GM23338 (cell line): ENCODE data around the gene NEK3. TPM values are rescaled to one million over a fixed set of nuclear protein-coding genes. Genes with fewer than 3 reads are reported as not detected.

Experiments used
- ATAC-seq: fragments of 200-7000 bp; cut with Tn5 transposase; 3 replicates; pipeline ENCODE4 v1.9.1; 2020
- DNase-seq: peaks from one replicate; pipeline ENCODE4 v3.0.0-alpha.2; 2015; ENCODE audit warnings: low spot score
- H2AFZ ChIP-seq: fragments of 200-600 bp; sonication (generic); 2 replicates; pipeline ENCODE4 v1.8.0; 2016; ENCODE audit warnings: antibody characterized with exemption, mild to moderate bottlenecking, moderate library complexity
- H3F3A ChIP-seq: fragments of 200-600 bp; sonication (generic); replicated peaks from 2 replicates; pipeline ENCODE4 v1.8.0; 2017; ENCODE audit warnings: antibody characterized with exemption, mixed run types, low read depth
- H3K27ac ChIP-seq: fragments of 200-600 bp; sonication (generic); 2 replicates; pipeline ENCODE4 v1.6.1; 2016; ENCODE audit warnings: low read depth
- H3K27me3 ChIP-seq: fragments of 200-600 bp; sonication (generic); 2 replicates; pipeline ENCODE4 v1.8.0; 2016; ENCODE audit warnings: mild to moderate bottlenecking, mixed run types, moderate library complexity; ENCODE audit not compliant: insufficient read depth
- H3K36me3 ChIP-seq: fragments of 200-600 bp; sonication (generic); 2 replicates; pipeline ENCODE4 v1.8.0; 2016; ENCODE audit warnings: mild to moderate bottlenecking; ENCODE audit not compliant: insufficient read depth
- H3K4me1 ChIP-seq: fragments of 200-600 bp; sonication (generic); 2 replicates; pipeline ENCODE4 v1.8.0; 2016; ENCODE audit warnings: mild to moderate bottlenecking, moderate library complexity; ENCODE audit not compliant: insufficient read depth
- H3K4me2 ChIP-seq: fragments of 200-600 bp; sonication (generic); 2 replicates; pipeline ENCODE4 v1.7.1; 2017; ENCODE audit warnings: mixed run types
- H3K4me3 ChIP-seq: fragments of 200-600 bp; sonication (generic); 2 replicates; pipeline ENCODE4 v1.6.1; 2016; ENCODE audit warnings: mixed run types
- H3K79me2 ChIP-seq: fragments of 200-600 bp; sonication (generic); replicated peaks from 2 replicates; pipeline ENCODE4 v1.8.0; 2017; ENCODE audit warnings: mild to moderate bottlenecking; ENCODE audit not compliant: insufficient read depth
- H3K9me2 ChIP-seq: fragments of 200-600 bp; sonication (generic); 2 replicates; pipeline ENCODE4 v1.8.0; 2017; ENCODE audit not compliant: insufficient read depth
- H4K20me1 ChIP-seq: fragments of 200-600 bp; sonication (generic); replicated peaks from 2 replicates; pipeline ENCODE4 v1.8.0; 2017; ENCODE audit warnings: mild to moderate bottlenecking; ENCODE audit not compliant: insufficient read depth
- H3K27ac Mint-ChIP-seq: 2 replicates; pipeline ENCODE4 v1.8.0; 2020; ENCODE audit warnings: inconsistent platforms, mild to moderate bottlenecking, moderate library complexity, mixed read lengths
- H3K27me3 Mint-ChIP-seq: 3 replicates; pipeline ENCODE4 v1.8.0; 2022; ENCODE audit warnings: low read depth, mild to moderate bottlenecking, moderate library complexity, mixed read lengths, inconsistent platforms; ENCODE audit not compliant: insufficient read depth, poor library complexity
- H3K36me3 Mint-ChIP-seq: 3 replicates; pipeline ENCODE4 v1.8.0; 2021; ENCODE audit warnings: low read depth, mild to moderate bottlenecking, inconsistent platforms, moderate library complexity, mixed read lengths
- H3K4me1 Mint-ChIP-seq: 3 replicates; pipeline ENCODE4 v1.8.0; 2020; ENCODE audit warnings: mild to moderate bottlenecking, inconsistent platforms, mixed read lengths
- H3K4me3 Mint-ChIP-seq: 3 replicates; pipeline ENCODE4 v1.8.0; 2021; ENCODE audit warnings: moderate library complexity, mild to moderate bottlenecking, inconsistent platforms, mixed read lengths
- H3K9me3 Mint-ChIP-seq: 3 replicates; pipeline ENCODE4 v1.8.0; 2020; ENCODE audit warnings: moderate library complexity, mild to moderate bottlenecking, inconsistent platforms, mixed read lengths
- CREB1 ChIP-seq: fragments of 250-450 bp; sonication (Bioruptor Pico); IDR thresholded peaks from 2 replicates; pipeline ENCODE4 v1.5.0; 2020; ENCODE audit warnings: low read depth, mild to moderate bottlenecking, moderate library complexity
- EZH2 ChIP-seq: fragments of 200-600 bp; sonication (generic); IDR thresholded peaks from one replicate; pipeline ENCODE4 v1.8.0; 2017; ENCODE audit warnings: antibody characterized with exemption, mild to moderate bottlenecking, low read depth; ENCODE audit not compliant: unreplicated experiment
- EZH2phosphoT487 ChIP-seq: fragments of 200-600 bp; sonication (generic); IDR thresholded peaks from one replicate; pipeline ENCODE4 v1.8.1; 2018; ENCODE audit warnings: antibody characterized with exemption; ENCODE audit not compliant: unreplicated experiment
- JUNB ChIP-seq: IDR thresholded peaks from one replicate; pipeline ENCODE4 v1.6.1; 2016; ENCODE audit warnings: antibody characterized with exemption; ENCODE audit not compliant: unreplicated experiment
- POLR2AphosphoS5 ChIP-seq: IDR thresholded peaks from 2 replicates; pipeline ENCODE4 v1.6.1; 2016; ENCODE audit warnings: antibody characterized with exemption, low read depth
- STAT1 ChIP-seq: IDR thresholded peaks from one replicate; pipeline ENCODE4 v1.6.1; 2016; ENCODE audit warnings: antibody characterized with exemption; ENCODE audit not compliant: unreplicated experiment
- ZNF114 ChIP-seq: fragments of 250-450 bp; sonication (Bioruptor Pico); IDR thresholded peaks from 2 replicates; pipeline ENCODE4 v1.5.0; 2020; ENCODE audit warnings: mild to moderate bottlenecking, moderate library complexity
- ZNF462 ChIP-seq: fragments of 250-450 bp; sonication (Bioruptor Pico); IDR thresholded peaks from 2 replicates; pipeline ENCODE4 v1.5.0; 2020; ENCODE audit warnings: mild to moderate bottlenecking, moderate library complexity
- polyA plus RNA-seq: library from polyadenylated mRNA; unstranded; fragments of >200 nt; fragmentation: Nextera tagmentation; extraction: Ambion mirVana; gene quantifications from 2 replicates; pipeline ENCODE4 v1.2.1, GENCODE V29; 2016
- total RNA-seq: library from RNA; depleted of rRNA; stranded (reverse); fragments of >200 nt; shearing (Covaris generic); gene quantifications from 2 replicates; pipeline ENCODE4 v1.2.3, GENCODE V29; 2014
- TF ChIP-seq, protein P1 (sequence below), 2 experiments: fragments of 200-600 bp in 1 of 2; sonication (generic) in 1 of 2; conservative IDR thresholded peaks; 2 replicates each; pipeline versions ENCODE4 v1.5.1 to v1.6.1; 2016 to 2017; ENCODE audit warnings: antibody characterized with exemption in 2 of 2, low read depth in 2 of 2, mild to moderate bottlenecking in 2 of 2, moderate library complexity in 1 of 2

Gene NEK3
- total and polyA plus RNA-seq, 2 experiments from 2014 or later: 26.7 to 26.8 TPM

DNA sequence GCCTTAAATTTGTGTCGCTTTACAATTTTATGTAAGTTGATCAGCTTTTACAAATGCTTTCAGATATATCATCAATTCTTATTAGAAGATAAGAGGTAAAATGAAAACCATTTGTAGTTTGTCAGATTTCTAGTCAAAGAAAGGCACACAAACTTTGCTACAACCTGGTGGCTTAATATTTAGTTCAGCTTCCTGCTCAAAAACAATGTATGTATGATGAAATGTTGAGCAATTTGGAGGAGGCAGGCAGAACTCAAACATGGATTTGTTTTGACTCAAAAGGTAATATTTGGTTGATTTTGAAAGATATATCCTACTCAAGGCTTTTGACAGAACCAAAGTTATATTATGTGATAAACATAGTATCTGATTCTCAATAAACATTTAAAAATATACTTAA lies 54.8 kb downstream of the NEK3 start (continued):
- TF ChIP-seq ZNF462 (no peak), STAT1 (no peak)
- TF ChIP-seq, protein P1, sequence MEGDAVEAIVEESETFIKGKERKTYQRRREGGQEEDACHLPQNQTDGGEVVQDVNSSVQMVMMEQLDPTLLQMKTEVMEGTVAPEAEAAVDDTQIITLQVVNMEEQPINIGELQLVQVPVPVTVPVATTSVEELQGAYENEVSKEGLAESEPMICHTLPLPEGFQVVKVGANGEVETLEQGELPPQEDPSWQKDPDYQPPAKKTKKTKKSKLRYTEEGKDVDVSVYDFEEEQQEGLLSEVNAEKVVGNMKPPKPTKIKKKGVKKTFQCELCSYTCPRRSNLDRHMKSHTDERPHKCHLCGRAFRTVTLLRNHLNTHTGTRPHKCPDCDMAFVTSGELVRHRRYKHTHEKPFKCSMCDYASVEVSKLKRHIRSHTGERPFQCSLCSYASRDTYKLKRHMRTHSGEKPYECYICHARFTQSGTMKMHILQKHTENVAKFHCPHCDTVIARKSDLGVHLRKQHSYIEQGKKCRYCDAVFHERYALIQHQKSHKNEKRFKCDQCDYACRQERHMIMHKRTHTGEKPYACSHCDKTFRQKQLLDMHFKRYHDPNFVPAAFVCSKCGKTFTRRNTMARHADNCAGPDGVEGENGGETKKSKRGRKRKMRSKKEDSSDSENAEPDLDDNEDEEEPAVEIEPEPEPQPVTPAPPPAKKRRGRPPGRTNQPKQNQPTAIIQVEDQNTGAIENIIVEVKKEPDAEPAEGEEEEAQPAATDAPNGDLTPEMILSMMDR (conservative IDR thresholded peaks at IDR 0.05; ENCODE audit: low read depth in 2 of 2): no peak

DNA sequence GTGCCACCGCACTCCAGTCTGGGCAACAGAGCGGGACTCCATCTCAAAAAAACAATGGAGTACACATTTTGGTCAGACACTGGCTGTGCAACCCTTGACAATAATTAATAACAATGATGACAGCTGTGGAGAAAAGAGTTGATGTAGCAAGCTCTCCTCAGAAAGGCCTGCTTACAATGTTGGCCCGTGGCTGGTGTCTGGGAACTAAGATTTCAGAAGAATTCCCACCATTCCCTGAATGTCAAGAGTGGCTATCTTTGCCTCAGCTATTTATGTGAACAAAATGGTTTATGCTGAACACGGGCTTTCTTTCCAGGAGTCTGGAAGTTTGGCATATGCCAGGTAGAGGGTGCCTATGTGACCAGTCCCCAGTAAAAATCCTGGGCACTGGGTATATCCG lies 56.0 kb downstream of the NEK3 start:
- Mint-ChIP-seq H3K27me3 (peaks cover 3% of the 10 kb centered on the region), H3K4me3 (no peak overlapping the region), H3K27ac (no peak overlapping the region), H3K4me1 (no peaks in the 10 kb centered on the region), H3K9me3 (0 out of 3 replicates have a peak, but pooled peaks cover 3% of the 10 kb centered on the region), H3K36me3 (0 out of 3 replicates have a peak, but pooled peaks cover 3% of the 10 kb centered on the region)
- H3K27ac ChIP-seq: no peak overlapping the region
- no peak for DNase-seq
- no peaks in the 10 kb centered on the region for H3K9me2 ChIP-seq
- ATAC-seq: no peak
- H3K27me3 ChIP-seq: no peaks in the 10 kb centered on the region
- no peaks in the 10 kb centered on the region for H3K36me3 ChIP-seq
- no peaks in the 10 kb centered on the region for H3F3A ChIP-seq
- no peaks in the 10 kb centered on the region for H4K20me1 ChIP-seq
- no peaks in the 10 kb centered on the region for H3K79me2 ChIP-seq
- H3K4me2 ChIP-seq: no peak overlapping the region
- no peaks in the 10 kb centered on the region for H3K4me1 ChIP-seq
- no peak overlapping the region for H3K4me3 ChIP-seq
- H2AFZ ChIP-seq: no peak overlapping the region
- TF ChIP-seq STAT1 (no peak), CREB1 (CRISPR knock-in tag) (no peak), POLR2AphosphoS5 (no peak), EZH2 (no peak), JUNB (no peak), ZNF462 (no peak), EZH2phosphoT487 (no peak), ZNF114 (CRISPR knock-in tag) (no peak)
